H9 (cell line): Measurements from ENCODE around the gene PYGO2. TPM values are rescaled to one million over a fixed set of nuclear protein-coding genes. Genes with fewer than 3 reads are reported as not detected.

Experiments used
- DNase-seq: peaks from one replicate; pipeline ENCODE4 v3.0.0-alpha.2; 2017
- H2AFZ ChIP-seq: one replicate; pipeline ENCODE4 v1.6.1; 2013; ENCODE audit warnings: mild to moderate bottlenecking, low read length, control low read depth, moderate library complexity
- H2AK5ac ChIP-seq: 2 replicates; pipeline ENCODE4 v1.6.1; 2013; ENCODE audit warnings: low read length, control low read depth, mixed read lengths; ENCODE audit not compliant: insufficient read length
- H2BK120ac ChIP-seq: one replicate; pipeline ENCODE4 v1.6.1; 2013; ENCODE audit warnings: low read depth, mild to moderate bottlenecking, low read length, control low read depth, inconsistent platforms; ENCODE audit not compliant: poor library complexity, severe bottlenecking
- H2BK12ac ChIP-seq: 2 replicates; pipeline ENCODE4 v1.6.1; 2013; ENCODE audit warnings: low read length, control low read depth, mixed read lengths, low read depth; ENCODE audit not compliant: insufficient read length
- H2BK15ac ChIP-seq: 2 replicates; pipeline ENCODE4 v1.6.1; 2013; ENCODE audit warnings: low read depth, low read length, control low read depth
- H2BK20ac ChIP-seq: one replicate; pipeline ENCODE4 v1.6.1; 2013; ENCODE audit warnings: low read depth, mild to moderate bottlenecking, low read length, control low read depth, inconsistent platforms; ENCODE audit not compliant: poor library complexity, severe bottlenecking
- H2BK5ac ChIP-seq: 2 replicates; pipeline ENCODE4 v1.6.1; 2013; ENCODE audit warnings: low read length, control low read depth, mixed read lengths; ENCODE audit not compliant: insufficient read length
- H3K14ac ChIP-seq: 2 replicates; pipeline ENCODE4 v1.6.1; 2013; ENCODE audit warnings: low read length, control low read depth; ENCODE audit not compliant: insufficient read depth
- H3K18ac ChIP-seq: 2 replicates; pipeline ENCODE4 v1.6.1; 2013; ENCODE audit warnings: low read depth, mild to moderate bottlenecking, mixed read lengths, low read length, control low read depth; ENCODE audit not compliant: insufficient read length
- H3K23ac ChIP-seq: 2 replicates; pipeline ENCODE4 v1.6.1; 2013; ENCODE audit warnings: low read length, control low read depth, mixed read lengths, low read depth; ENCODE audit not compliant: insufficient read length
- H3K23me2 ChIP-seq: 2 replicates; pipeline ENCODE4 v1.6.1; 2013; ENCODE audit warnings: low read depth, mild to moderate bottlenecking, mixed read lengths, low read length, control low read depth; ENCODE audit not compliant: insufficient read length, poor library complexity, severe bottlenecking
- H3K27ac ChIP-seq: 2 replicates; pipeline ENCODE4 v1.5.1; 2013; ENCODE audit warnings: low read length, control low read depth, mixed read lengths, low read depth; ENCODE audit not compliant: insufficient read length
- H3K27me3 ChIP-seq: 2 replicates; pipeline ENCODE4 v1.6.1; 2013; ENCODE audit warnings: low read length, control low read depth, inconsistent platforms; ENCODE audit not compliant: insufficient read depth
- H3K4ac ChIP-seq: 2 replicates; pipeline ENCODE4 v1.6.1; 2013; ENCODE audit warnings: low read depth, mild to moderate bottlenecking, control low read depth, inconsistent platforms, low read length, moderate library complexity
- H3K4me1 ChIP-seq: 2 replicates; pipeline ENCODE4 v1.6.1; 2013; ENCODE audit warnings: low read length, control low read depth, inconsistent platforms; ENCODE audit not compliant: insufficient read depth
- H3K4me2 ChIP-seq: 2 replicates; pipeline ENCODE4 v1.6.1; 2013; ENCODE audit warnings: low read length, control low read depth, mixed read lengths; ENCODE audit not compliant: insufficient read length, insufficient read depth
- H3K56ac ChIP-seq: 2 replicates; pipeline ENCODE4 v1.6.1; 2013; ENCODE audit warnings: low read depth, mild to moderate bottlenecking, mixed read lengths, low read length, control low read depth; ENCODE audit not compliant: insufficient read length
- H3K79me1 ChIP-seq: 2 replicates; pipeline ENCODE4 v1.6.1; 2013; ENCODE audit warnings: low read depth, mild to moderate bottlenecking, moderate library complexity, low read length, control low read depth, inconsistent platforms; ENCODE audit not compliant: insufficient read depth, poor library complexity, severe bottlenecking
- H3K79me2 ChIP-seq: 2 replicates; pipeline ENCODE4 v1.6.1; 2013; ENCODE audit warnings: low read length, control low read depth, inconsistent platforms; ENCODE audit not compliant: insufficient read depth
- H3K9ac ChIP-seq: 2 replicates; pipeline ENCODE4 v1.6.1; 2013; ENCODE audit warnings: low read length, control low read depth, mixed read lengths; ENCODE audit not compliant: insufficient read length; ENCODE audit errors: extremely low read depth
- H3K9me3 ChIP-seq: one replicate; pipeline ENCODE4 v1.6.1; 2013; ENCODE audit warnings: low read depth, low read length, inconsistent platforms; ENCODE audit not compliant: control insufficient read depth
- H3T11ph ChIP-seq: one replicate; pipeline ENCODE4 v1.6.1; 2013; ENCODE audit warnings: mild to moderate bottlenecking, low read length, control low read depth, inconsistent platforms
- H4K20me1 ChIP-seq: one replicate; pipeline ENCODE4 v1.6.1; 2013; ENCODE audit not compliant: control insufficient read depth, insufficient read length, insufficient read depth
- H4K5ac ChIP-seq: 2 replicates; pipeline ENCODE4 v1.6.1; 2013; ENCODE audit warnings: low read depth, mild to moderate bottlenecking, mixed read lengths, low read length, control low read depth; ENCODE audit not compliant: insufficient read length
- H4K8ac ChIP-seq: replicated peaks from 2 replicates; pipeline ENCODE4 v1.6.1; 2013; ENCODE audit warnings: low read length, control low read depth, mixed read lengths, low read depth; ENCODE audit not compliant: insufficient read length
- H4K91ac ChIP-seq: 2 replicates; pipeline ENCODE4 v1.6.1; 2013; ENCODE audit warnings: low read depth, mild to moderate bottlenecking, moderate library complexity, mixed read lengths, low read length, control low read depth; ENCODE audit not compliant: insufficient read length
- H3K27ac Mint-ChIP-seq, 3 experiments: 2 replicates in 2 of 3; 3 replicates in 1 of 3; pipeline ENCODE4 v1.8.0; 2020 to 2021; ENCODE audit warnings: mixed read lengths in 3 of 3, mild to moderate bottlenecking in 1 of 3, moderate library complexity in 1 of 3
- H3K27me3 Mint-ChIP-seq: 2 replicates; pipeline ENCODE4 v1.8.0; 2021; ENCODE audit warnings: low read depth, mild to moderate bottlenecking, moderate library complexity, mixed read lengths
- H3K36me3 Mint-ChIP-seq, 3 experiments: 2 replicates in 2 of 3; 3 replicates in 1 of 3; pipeline ENCODE4 v1.8.0; 2020 to 2021; ENCODE audit warnings: low read depth in 3 of 3, mixed read lengths in 3 of 3; ENCODE audit not compliant: insufficient read depth in 1 of 3
- H3K4me1 Mint-ChIP-seq, 2 experiments: 2 replicates each; pipeline ENCODE4 v1.8.0; 2020; ENCODE audit warnings: mixed read lengths in 2 of 2
- H3K4me3 Mint-ChIP-seq, 2 experiments: 2 replicates in 1 of 2; 3 replicates in 1 of 2; pipeline ENCODE4 v1.8.0; 2020 to 2021; ENCODE audit warnings: mild to moderate bottlenecking in 2 of 2, mixed read lengths in 2 of 2, moderate library complexity in 1 of 2
- H3K9me3 Mint-ChIP-seq, 2 experiments: 2 replicates in 1 of 2; 3 replicates in 1 of 2; pipeline ENCODE4 v1.8.0; 2020; ENCODE audit warnings: mild to moderate bottlenecking in 2 of 2, mixed read lengths in 2 of 2, moderate library complexity in 1 of 2
- CTCF ChIP-seq: fragments of 200-600 bp; sonication (generic); conservative IDR thresholded peaks from 3 replicates; pipeline ENCODE4 v1.8.0; 2021; ENCODE audit warnings: antibody characterized with exemption, mild to moderate bottlenecking
- WGBS: extraction: QIAGEN DNeasy Blood & Tissue Kit; methylation state at CpG from one replicate; pipeline ENCODE4 v1.1.7; 2013; ENCODE audit warnings: missing lambda C conversion rate, low lambda C conversion rate, mixed read lengths; ENCODE audit not compliant: insufficient read length; ENCODE audit errors: extremely low coverage; 5-methylcytosine and 5-hydroxymethylcytosine counted together
- total RNA-seq: library from RNA; stranded (reverse); gene quantifications from 2 replicates; pipeline ENCODE4 v1.2.1, GENCODE V29; 2021

The PYGO2 gene
- total RNA-seq, 1 experiment from 2014 or later = 38.7 TPM

GRCh38 chr1:155010211-155010918 is 48.8 kb upstream of the PYGO2 start:
- WGBS = no CpG with 5 or more reads among the region's 11 CpGs
- no peak overlapping the region for H3K4ac ChIP-seq
- Mint-ChIP-seq H3K27me3 (no peaks in the 10 kb centered on the region), H3K4me3 (no peak overlapping the region), H3K9me3 (no peaks in the 10 kb centered on the region; a peak in 2 of 5 replicates), H3K36me3 (peaks cover 4 to 20% (median 5%) of the 10 kb centered on the region in 3 experiments; a peak in 5 of 7 replicates), H3K4me1 (peaks cover 42 to 61% of the 10 kb centered on the region in 2 experiments), H3K27ac (peak overlapping the region in 2 of 3 experiments; percentile 48 to 52; a peak in 1 of 7 replicates)
- H2BK20ac ChIP-seq = no peak overlapping the region
- no peak overlapping the region for H3K23ac ChIP-seq
- no peaks in the 10 kb centered on the region for H3K23me2 ChIP-seq
- H2AFZ ChIP-seq = no peak overlapping the region
- H3K14ac ChIP-seq = no peak overlapping the region; the same call in 1 of the 2 replicates
- no peak overlapping the region for H4K5ac ChIP-seq
- no peak overlapping the region for H2BK5ac ChIP-seq
- H2BK12ac ChIP-seq = no peak overlapping the region
- no peak overlapping the region for H3K27ac ChIP-seq
- H3K18ac ChIP-seq = no peak overlapping the region
- H3T11ph ChIP-seq = no peak overlapping the region
- no peaks in the 10 kb centered on the region; the same call in 1 of the 2 replicates for H3K79me2 ChIP-seq
- H3K4me2 ChIP-seq = no peak overlapping the region
- no peaks in the 10 kb centered on the region for H3K79me1 ChIP-seq
- H3K56ac ChIP-seq = no peak overlapping the region
- H4K20me1 ChIP-seq = no peaks in the 10 kb centered on the region
- no peak for TF ChIP-seq CTCF
- H3K27me3 ChIP-seq = no peaks in the 10 kb centered on the region
- H2AK5ac ChIP-seq = no peak overlapping the region
- H2BK120ac ChIP-seq = no peak overlapping the region
- H3K9ac ChIP-seq = no peak overlapping the region
- peaks cover 3% of the 10 kb centered on the region; the same call in 1 of the 2 replicates for H3K4me1 ChIP-seq
- H2BK15ac ChIP-seq = no peak overlapping the region
- H4K91ac ChIP-seq = no peak overlapping the region
- no peaks in the 10 kb centered on the region for H3K9me3 ChIP-seq
- DNase-seq = no peak
- no peak overlapping the region for H4K8ac ChIP-seq
